Mesendoderm (in vitro differentiated cells): ENCODE results near the gene RS1.

Experiments
- DNase-seq: peaks from one replicate; pipeline ENCODE4 v3.0.0; 2013
- H2AK5ac ChIP-seq: 2 replicates; pipeline ENCODE4 v1.6.1; 2013; ENCODE audit warnings: low read length, inconsistent platforms
- H2BK120ac ChIP-seq: 2 replicates; pipeline ENCODE4 v1.6.1; 2013; ENCODE audit warnings: low read depth, mild to moderate bottlenecking, low read length, moderate library complexity, mixed read lengths
- H2BK15ac ChIP-seq: replicated peaks from 2 replicates; pipeline ENCODE4 v1.6.1; 2013; ENCODE audit warnings: low read depth, mild to moderate bottlenecking, moderate library complexity
- H2BK5ac ChIP-seq: 2 replicates; pipeline ENCODE4 v1.6.1; 2013; ENCODE audit warnings: low read length, inconsistent platforms
- H3K18ac ChIP-seq: 2 replicates; pipeline ENCODE4 v1.6.1; 2013; ENCODE audit warnings: mild to moderate bottlenecking, low read length, mixed read lengths
- H3K23ac ChIP-seq: one replicate; pipeline ENCODE4 v1.6.1; 2013; ENCODE audit warnings: low read length
- H3K27ac ChIP-seq: 2 replicates; pipeline ENCODE4 v1.5.1; 2013; ENCODE audit warnings: low read depth, mild to moderate bottlenecking, inconsistent platforms, low read length, moderate library complexity
- H3K27me3 ChIP-seq: 2 replicates; pipeline ENCODE4 v1.6.1; 2013; ENCODE audit warnings: low read length, control low read depth, mild to moderate bottlenecking, inconsistent platforms; ENCODE audit not compliant: insufficient read depth, poor library complexity
- H3K36me3 ChIP-seq: 2 replicates; pipeline ENCODE4 v1.6.1; 2013; ENCODE audit warnings: low read length, inconsistent platforms; ENCODE audit not compliant: control insufficient read depth, insufficient read depth
- H3K4ac ChIP-seq: one replicate; pipeline ENCODE4 v1.6.1; 2013; ENCODE audit warnings: low read depth, mild to moderate bottlenecking, low read length, moderate library complexity
- H3K4me1 ChIP-seq: 2 replicates; pipeline ENCODE4 v1.6.1; 2013; ENCODE audit warnings: low read depth, low read length, inconsistent platforms; ENCODE audit not compliant: control insufficient read depth
- H3K4me2 ChIP-seq: 2 replicates; pipeline ENCODE4 v1.6.1; 2013; ENCODE audit warnings: low read length
- H3K4me3 ChIP-seq: 2 replicates; pipeline ENCODE4 v1.5.1; 2013; ENCODE audit warnings: mild to moderate bottlenecking, low read length
- H3K56ac ChIP-seq: one replicate; pipeline ENCODE4 v1.6.1; 2013; ENCODE audit warnings: low read length
- H3K79me1 ChIP-seq: 2 replicates; pipeline ENCODE4 v1.6.1; 2013; ENCODE audit warnings: low read length, inconsistent platforms
- H3K79me2 ChIP-seq: 2 replicates; pipeline ENCODE4 v1.6.1; 2013; ENCODE audit warnings: mild to moderate bottlenecking, low read length; ENCODE audit not compliant: control insufficient read depth, insufficient read depth
- H3K9ac ChIP-seq: 2 replicates; pipeline ENCODE4 v1.6.1; 2013; ENCODE audit warnings: low read length, inconsistent platforms
- H4K5ac ChIP-seq: one replicate; pipeline ENCODE4 v1.6.1; 2013; ENCODE audit warnings: low read length
- H4K8ac ChIP-seq: one replicate; pipeline ENCODE4 v1.6.1; 2013; ENCODE audit warnings: low read depth, mild to moderate bottlenecking, control low read depth, low read length, moderate library complexity
- WGBS: extraction: QIAGEN DNeasy Blood & Tissue Kit; methylation state at CpG from one replicate; pipeline ENCODE4 v1.1.7; 2013; ENCODE audit warnings: low lambda C conversion rate, missing lambda C conversion rate; ENCODE audit not compliant: insufficient coverage; ENCODE audit errors: extremely low coverage; 5-methylcytosine and 5-hydroxymethylcytosine counted together

Gene RS1

DNA sequence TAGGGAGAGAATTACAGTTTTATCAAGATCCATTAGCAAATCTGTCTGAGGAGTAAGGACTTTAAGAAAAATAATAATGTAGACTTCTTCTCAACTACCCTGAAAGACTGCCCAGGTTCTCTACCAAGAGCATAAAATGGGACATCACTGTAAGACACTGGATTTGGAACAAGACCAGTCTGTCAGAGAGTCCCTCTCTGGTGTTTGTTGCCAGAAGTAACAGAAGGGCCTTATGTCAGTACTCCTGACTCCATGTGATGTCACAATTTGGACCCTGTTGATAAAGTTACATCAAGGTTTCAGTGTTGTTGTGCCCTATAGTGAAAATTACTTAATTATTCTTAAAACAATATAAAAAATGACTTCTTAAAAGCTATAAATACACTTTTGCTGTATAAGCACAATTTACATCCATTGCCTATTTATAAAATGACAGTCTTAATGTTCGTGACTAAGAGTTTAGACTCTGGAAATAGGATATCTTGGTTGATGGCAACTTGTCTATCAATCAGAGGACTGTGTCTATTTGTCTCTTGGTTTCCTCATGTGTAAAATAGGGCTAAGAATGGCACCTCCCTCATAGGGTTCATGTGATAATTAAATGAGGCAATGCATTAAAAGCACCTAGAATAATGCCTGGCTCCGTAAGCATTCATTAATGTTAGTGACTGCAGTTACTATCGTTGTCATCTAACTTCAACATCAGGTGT lies 57.8 kb downstream of the RS1 start:
- no peak overlapping the region for H2BK15ac ChIP-seq
- no peak overlapping the region for H3K4ac ChIP-seq
- WGBS: no CpG with 5 or more reads among the region's 3 CpGs
- H3K27me3 ChIP-seq: no peaks in the 10 kb centered on the region
- H3K36me3 ChIP-seq: no peaks in the 10 kb centered on the region
- H3K23ac ChIP-seq: no peak overlapping the region
- H3K18ac ChIP-seq: no peak overlapping the region
- no peak overlapping the region for H3K27ac ChIP-seq
- no peak overlapping the region for H2AK5ac ChIP-seq
- no peak overlapping the region for H3K9ac ChIP-seq
- H3K4me1 ChIP-seq: no peaks in the 10 kb centered on the region
- no peak overlapping the region for H2BK120ac ChIP-seq
- H4K8ac ChIP-seq: no peak overlapping the region
- H3K4me3 ChIP-seq: no peak overlapping the region
- no peak overlapping the region for H3K56ac ChIP-seq
- H3K79me1 ChIP-seq: no peaks in the 10 kb centered on the region
- H3K79me2 ChIP-seq: no peaks in the 10 kb centered on the region
- H3K4me2 ChIP-seq: no peak overlapping the region
- H4K5ac ChIP-seq: no peak overlapping the region
- no peak for DNase-seq
- H2BK5ac ChIP-seq: no peak overlapping the region

DNA sequence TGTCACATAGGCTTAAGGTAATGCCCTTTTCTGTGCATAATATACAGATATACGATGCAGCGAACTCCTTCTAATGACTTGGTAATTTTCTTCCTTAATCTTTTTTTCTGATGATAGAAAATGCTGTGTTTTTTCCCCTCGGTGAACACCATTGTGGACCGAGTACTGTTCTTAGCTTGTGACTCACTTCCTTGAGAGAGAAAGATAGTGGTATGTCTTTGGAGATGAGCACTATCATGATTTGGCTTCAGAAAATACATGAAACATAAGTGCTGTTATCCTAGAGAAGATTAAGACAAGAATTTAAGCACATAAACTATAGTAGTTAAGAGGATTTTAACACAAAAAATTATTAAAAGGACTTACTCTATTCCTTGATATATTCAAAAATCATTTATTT lies 63.9 kb downstream of the RS1 start:
- H2BK120ac ChIP-seq: no peak overlapping the region
- H4K8ac ChIP-seq: no peak overlapping the region
- H3K18ac ChIP-seq: no peak overlapping the region
- H3K27ac ChIP-seq: no peak overlapping the region
- H2BK5ac ChIP-seq: no peak overlapping the region
- no peak overlapping the region for H4K5ac ChIP-seq
- no peaks in the 10 kb centered on the region for H3K79me1 ChIP-seq
- H3K79me2 ChIP-seq: no peaks in the 10 kb centered on the region
- no peak overlapping the region for H3K4me3 ChIP-seq
- no peak overlapping the region for H3K56ac ChIP-seq
- H3K4ac ChIP-seq: no peak overlapping the region
- no peak overlapping the region for H3K23ac ChIP-seq
- H3K9ac ChIP-seq: no peak overlapping the region
- H3K4me2 ChIP-seq: no peak overlapping the region
- H3K4me1 ChIP-seq: no peaks in the 10 kb centered on the region
- H3K27me3 ChIP-seq: no peaks in the 10 kb centered on the region
- no peak for DNase-seq
- H2BK15ac ChIP-seq: no peak overlapping the region
- H3K36me3 ChIP-seq: no peaks in the 10 kb centered on the region
- H2AK5ac ChIP-seq: no peak overlapping the region
- no CpG with 5 or more reads among the region's 4 CpGs for WGBS

DNA sequence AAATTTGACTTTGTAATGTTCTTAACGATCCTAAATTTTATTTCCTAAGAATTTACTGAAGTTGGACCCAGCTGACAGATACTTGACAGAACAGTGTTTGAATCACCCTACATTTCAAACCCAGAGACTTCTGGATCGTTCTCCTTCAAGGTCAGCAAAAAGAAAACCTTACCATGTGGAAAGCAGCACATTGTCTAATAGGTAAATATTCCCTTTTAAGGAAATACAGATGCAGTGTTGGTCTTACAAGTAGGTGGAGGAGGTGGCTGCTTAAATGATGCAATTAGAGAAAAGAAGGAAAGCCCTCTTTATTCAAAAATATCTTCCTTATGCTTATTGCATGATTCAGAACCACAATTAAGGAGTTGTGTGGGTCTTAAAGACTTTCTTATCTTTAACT lies 73.5 kb downstream of the RS1 start:
- Histone ChIP-seq H3K56ac (no peak overlapping the region), H3K18ac (no peak overlapping the region), H3K27ac (no peak overlapping the region), H2BK15ac (no peak overlapping the region), H2AK5ac (no peak overlapping the region), H3K36me3 (no peaks in the 10 kb centered on the region), H3K4me1 (no peaks in the 10 kb centered on the region), H3K79me2 (no peaks in the 10 kb centered on the region), H4K5ac (no peak overlapping the region), H3K4ac (no peak overlapping the region), H3K9ac (no peak overlapping the region), H3K4me3 (no peak overlapping the region), H3K23ac (no peak overlapping the region), H3K4me2 (no peak overlapping the region), H2BK5ac (no peak overlapping the region), H2BK120ac (no peak overlapping the region), H3K79me1 (no peaks in the 10 kb centered on the region), H3K27me3 (no peaks in the 10 kb centered on the region), H4K8ac (no peak overlapping the region)
- no peak for DNase-seq
- WGBS: no CpG with 5 or more reads among the region's 2 CpGs

DNA sequence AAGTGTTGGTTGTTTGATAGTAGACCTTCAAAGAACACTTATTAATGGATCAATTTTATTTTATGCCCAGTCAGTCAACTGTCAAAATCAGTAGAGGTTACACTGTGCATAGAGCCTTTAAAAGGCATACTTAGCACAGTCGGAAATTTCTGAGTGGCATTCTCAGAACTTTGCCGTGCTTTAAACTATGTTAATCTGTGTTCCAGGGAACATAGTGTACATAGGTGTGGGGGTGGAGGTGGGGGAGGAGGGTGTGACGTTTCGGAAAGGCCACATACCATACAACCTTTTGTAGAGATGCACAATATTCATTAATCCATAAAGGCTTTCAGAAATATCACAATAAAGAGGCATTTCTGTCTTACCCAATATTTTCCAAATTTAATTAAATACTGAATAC lies 75.8 kb downstream of the RS1 start:
- H3K27me3 ChIP-seq: no peaks in the 10 kb centered on the region
- H3K27ac ChIP-seq: no peak overlapping the region
- no peak overlapping the region for H4K5ac ChIP-seq
- no peak overlapping the region for H3K9ac ChIP-seq
- H3K79me2 ChIP-seq: no peaks in the 10 kb centered on the region
- WGBS: no CpG with 5 or more reads among the region's 4 CpGs
- no peaks in the 10 kb centered on the region for H3K36me3 ChIP-seq
- no peak overlapping the region for H3K4me2 ChIP-seq
- no peak overlapping the region for H3K18ac ChIP-seq
- H2BK5ac ChIP-seq: no peak overlapping the region
- H2BK120ac ChIP-seq: no peak overlapping the region
- H3K4me1 ChIP-seq: no peaks in the 10 kb centered on the region
- H4K8ac ChIP-seq: no peak overlapping the region
- no peak overlapping the region for H3K4ac ChIP-seq
- H2AK5ac ChIP-seq: no peak overlapping the region
- no peak overlapping the region for H3K23ac ChIP-seq
- DNase-seq: no peak
- H3K79me1 ChIP-seq: no peaks in the 10 kb centered on the region
- no peak overlapping the region for H3K56ac ChIP-seq
- no peak overlapping the region for H2BK15ac ChIP-seq
- H3K4me3 ChIP-seq: no peak overlapping the region

DNA sequence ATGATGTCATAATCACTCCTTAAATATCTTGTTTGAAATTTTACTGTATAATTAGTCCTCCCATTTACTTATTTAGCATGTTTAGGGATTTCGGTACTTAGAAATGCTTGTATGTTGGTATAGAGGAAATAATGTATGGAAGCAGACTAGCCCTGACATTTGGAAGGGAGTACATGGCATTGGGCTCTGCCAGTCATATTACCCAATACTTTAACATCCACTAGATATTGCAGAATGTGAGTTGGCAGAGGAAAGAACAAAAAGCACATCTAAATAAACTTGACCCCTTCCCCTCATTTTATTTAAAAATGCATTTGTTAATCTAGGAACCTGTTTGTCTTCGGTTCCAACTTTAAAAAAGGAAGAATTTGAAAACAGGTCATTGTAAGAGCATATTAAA lies 77.8 kb downstream of the RS1 start:
- Histone ChIP-seq H3K9ac (no peak overlapping the region), H4K8ac (no peak overlapping the region), H3K4me2 (no peak overlapping the region), H3K79me2 (no peaks in the 10 kb centered on the region), H4K5ac (no peak overlapping the region), H3K18ac (no peak overlapping the region), H3K27ac (no peak overlapping the region), H3K56ac (no peak overlapping the region), H3K4me1 (no peaks in the 10 kb centered on the region), H3K4ac (no peak overlapping the region), H3K79me1 (no peaks in the 10 kb centered on the region), H2AK5ac (no peak overlapping the region), H2BK120ac (no peak overlapping the region), H3K4me3 (no peak overlapping the region), H3K36me3 (no peaks in the 10 kb centered on the region), H2BK15ac (no peak overlapping the region), H2BK5ac (no peak overlapping the region), H3K27me3 (no peaks in the 10 kb centered on the region), H3K23ac (no peak overlapping the region)
- DNase-seq: no peak
- WGBS: no CpG with 5 or more reads among the region's 2 CpGs

DNA sequence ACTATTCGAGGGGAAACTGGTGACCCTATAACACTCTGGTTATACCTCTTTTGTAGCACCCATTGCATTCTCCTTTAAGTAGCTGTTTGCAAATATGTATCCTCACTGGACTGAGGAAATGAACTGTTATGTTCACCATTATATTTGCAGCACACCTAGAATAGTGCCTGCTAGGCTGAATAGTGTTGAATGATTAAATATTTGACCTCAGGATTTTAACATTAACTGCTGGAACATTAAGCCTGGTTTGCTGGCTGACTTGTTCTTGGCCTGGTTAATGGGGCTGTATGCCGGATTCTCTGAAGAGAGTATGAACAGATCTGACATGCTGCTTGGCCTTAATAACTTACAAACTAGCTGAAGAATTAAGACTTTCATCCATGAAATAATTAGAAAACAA lies 80.1 kb downstream of the RS1 start:
- no peaks in the 10 kb centered on the region for H3K4me1 ChIP-seq
- no peak overlapping the region for H3K4ac ChIP-seq
- H3K56ac ChIP-seq: no peak overlapping the region
- H2BK15ac ChIP-seq: no peak overlapping the region
- H3K23ac ChIP-seq: no peak overlapping the region
- no peak overlapping the region for H3K4me3 ChIP-seq
- no peak overlapping the region for H3K9ac ChIP-seq
- H2AK5ac ChIP-seq: no peak overlapping the region
- H2BK5ac ChIP-seq: no peak overlapping the region
- H4K8ac ChIP-seq: no peak overlapping the region
- H3K18ac ChIP-seq: no peak overlapping the region
- no peaks in the 10 kb centered on the region for H3K79me1 ChIP-seq
- no peak for DNase-seq
- H3K36me3 ChIP-seq: no peaks in the 10 kb centered on the region
- no peak overlapping the region for H3K27ac ChIP-seq
- no CpG with 5 or more reads among the region's 2 CpGs for WGBS
- H3K79me2 ChIP-seq: no peaks in the 10 kb centered on the region
- no peak overlapping the region for H3K4me2 ChIP-seq
- no peak overlapping the region for H4K5ac ChIP-seq
- H3K27me3 ChIP-seq: no peaks in the 10 kb centered on the region
- no peak overlapping the region for H2BK120ac ChIP-seq
